NCI-H146 treated with DMSO at 0.1 percent for 48 hours (cell line): ENCODE measurements around the gene MCOLN1.
"Not testable (repeated sequence)": the region's sequence is repeated elsewhere in the genome, so short reads cannot be mapped to it uniquely, and the experiment has no call there.

Experiments
- DNase-seq: peaks from one replicate; lab custom pipeline; 2025; ENCODE audit not compliant: unreplicated experiment; lab: John Stamatoyannopoulos, UW

Gene MCOLN1

DNA sequence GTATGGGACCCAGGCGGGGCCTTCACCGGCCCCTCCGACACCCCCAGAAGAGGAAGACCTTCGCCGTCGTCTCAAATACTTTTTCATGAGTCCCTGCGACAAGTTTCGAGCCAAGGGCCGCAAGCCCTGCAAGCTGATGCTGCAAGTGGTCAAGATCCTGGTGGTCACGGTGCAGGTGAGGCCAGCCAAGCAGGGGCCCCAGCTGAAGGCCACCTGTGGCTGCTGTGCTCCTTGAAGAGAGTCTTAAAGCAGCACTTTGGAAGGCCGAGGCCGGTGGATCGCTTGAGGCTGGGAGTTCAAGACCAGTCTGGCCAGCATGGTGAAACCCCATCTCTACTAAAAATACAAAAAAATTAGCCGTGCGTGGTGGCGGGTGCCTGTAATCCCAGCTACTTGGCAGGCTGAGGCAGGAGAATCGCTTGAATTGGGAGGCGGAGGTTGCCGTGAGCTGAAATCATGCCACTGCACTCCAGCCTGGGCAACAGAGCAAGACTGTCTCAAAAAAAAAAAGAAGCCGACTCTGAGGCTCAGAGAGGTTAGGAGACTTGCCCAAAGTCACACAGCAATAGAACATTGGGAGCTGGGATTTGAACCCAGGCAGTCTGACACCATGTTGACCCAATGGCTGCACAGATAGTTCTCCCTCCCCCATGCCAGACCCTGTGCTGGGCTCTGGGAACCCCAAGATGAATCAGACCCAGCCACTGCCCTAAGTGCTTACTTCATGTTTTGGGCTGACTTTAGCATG lies 2.7 kb downstream of the MCOLN1 start:
- no peak for DNase-seq

DNA sequence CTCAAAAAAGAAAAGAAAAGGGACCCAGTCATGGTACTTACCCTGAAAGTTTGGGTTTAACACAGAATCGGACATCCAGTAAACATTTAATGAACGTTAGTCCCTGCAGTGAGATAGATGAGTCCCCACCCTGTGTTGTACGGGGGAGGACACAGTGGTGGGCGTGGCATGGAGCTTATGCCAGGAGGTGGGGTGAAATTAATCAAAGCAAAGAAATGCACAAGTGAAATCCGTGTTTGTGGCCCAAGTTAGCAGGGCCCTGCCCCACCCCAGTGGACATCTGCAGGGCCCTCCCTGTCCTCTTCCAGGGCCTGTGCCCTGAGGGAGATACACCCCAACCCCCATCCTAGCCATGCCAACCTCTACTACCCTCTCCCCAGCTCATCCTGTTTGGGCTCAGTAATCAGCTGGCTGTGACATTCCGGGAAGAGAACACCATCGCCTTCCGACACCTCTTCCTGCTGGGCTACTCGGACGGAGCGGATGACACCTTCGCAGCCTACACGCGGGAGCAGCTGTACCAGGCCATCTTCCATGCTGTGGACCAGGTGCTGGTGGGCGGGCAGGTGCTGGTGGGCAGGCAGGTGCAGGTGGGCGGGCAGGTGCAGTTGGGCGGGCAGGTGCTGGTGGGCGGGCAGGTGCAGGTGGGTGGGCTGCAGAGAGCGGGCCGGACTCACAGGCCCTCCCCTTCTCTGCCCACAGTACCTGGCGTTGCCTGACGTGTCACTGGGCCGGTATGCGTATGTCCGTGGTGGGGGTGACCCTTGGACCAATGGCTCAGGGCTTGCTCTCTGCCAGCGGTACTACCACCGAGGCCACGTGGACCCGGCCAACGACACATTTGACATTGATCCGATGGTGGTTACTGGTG lies 3.9 kb downstream of the MCOLN1 start:
- no peak for DNase-seq

DNA sequence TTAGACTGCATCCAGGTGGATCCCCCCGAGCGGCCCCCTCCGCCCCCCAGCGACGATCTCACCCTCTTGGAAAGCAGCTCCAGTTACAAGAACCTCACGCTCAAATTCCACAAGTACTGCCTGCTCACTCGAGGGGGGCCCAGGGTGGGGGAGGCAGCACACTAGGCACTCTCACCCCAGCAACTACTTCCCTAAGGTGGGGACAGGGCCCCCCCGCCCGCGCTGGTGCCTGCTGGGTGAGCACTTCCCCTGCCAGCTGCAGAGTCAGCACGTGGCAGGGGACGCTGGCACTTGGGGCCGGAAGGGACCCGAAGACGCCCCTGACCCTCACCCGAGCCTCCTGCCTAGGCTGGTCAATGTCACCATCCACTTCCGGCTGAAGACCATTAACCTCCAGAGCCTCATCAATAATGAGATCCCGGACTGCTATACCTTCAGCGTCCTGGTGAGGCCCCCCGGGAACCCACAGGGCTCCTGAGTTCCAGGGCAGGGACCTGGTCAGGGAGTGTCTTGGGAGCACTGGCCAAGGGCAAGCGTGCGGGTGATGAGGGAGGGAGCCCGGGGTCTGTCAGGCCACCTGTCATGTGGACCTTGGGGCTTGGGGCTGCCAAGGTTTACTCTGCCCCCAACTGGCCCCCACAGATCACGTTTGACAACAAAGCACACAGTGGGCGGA lies 5.2 kb downstream of the MCOLN1 start:
- DNase-seq: no peak

DNA sequence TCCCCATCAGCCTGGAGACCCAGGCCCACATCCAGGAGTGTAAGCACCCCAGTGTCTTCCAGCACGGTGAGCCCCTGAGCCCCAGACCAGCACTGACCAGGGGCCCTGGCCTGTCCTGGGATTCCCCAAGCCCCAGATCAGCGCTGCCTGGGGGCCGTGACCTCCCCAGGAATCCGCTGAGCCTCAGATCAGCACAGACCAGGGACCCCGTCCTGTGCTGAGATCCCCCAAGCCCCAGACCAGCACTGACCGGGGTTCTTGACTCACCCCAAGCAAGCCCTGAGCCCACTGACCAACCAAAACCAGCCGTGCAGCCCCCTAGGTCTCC lies 5.7 kb downstream of the MCOLN1 start:
- DNase-seq: no peak

DNA sequence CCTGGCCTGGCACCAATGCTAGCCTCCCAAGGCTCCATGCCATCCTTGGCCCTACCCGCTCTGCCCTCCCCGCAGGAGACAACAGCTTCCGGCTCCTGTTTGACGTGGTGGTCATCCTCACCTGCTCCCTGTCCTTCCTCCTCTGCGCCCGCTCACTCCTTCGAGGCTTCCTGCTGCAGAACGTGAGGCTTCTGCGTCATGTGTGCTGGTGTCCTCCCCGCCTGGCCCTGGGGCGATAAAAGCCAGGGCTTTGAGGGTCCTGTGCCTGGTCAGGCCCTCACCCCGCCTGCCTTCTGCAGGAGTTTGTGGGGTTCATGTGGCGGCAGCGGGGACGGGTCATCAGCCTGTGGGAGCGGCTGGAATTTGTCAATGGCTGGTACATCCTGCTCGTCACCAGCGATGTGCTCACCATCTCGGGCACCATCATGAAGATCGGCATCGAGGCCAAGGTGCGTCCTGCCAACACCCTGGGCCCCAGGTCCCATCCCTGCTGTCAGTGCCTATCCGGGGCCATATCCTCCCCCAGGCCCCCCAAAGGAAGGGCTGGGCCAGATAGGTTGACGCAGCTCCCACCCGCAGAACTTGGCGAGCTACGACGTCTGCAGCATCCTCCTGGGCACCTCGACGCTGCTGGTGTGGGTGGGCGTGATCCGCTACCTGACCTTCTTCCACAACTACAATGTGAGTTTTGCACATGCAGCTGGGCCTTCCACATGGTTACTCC lies 6.3 kb downstream of the MCOLN1 start:
- DNase-seq: no peak

DNA sequence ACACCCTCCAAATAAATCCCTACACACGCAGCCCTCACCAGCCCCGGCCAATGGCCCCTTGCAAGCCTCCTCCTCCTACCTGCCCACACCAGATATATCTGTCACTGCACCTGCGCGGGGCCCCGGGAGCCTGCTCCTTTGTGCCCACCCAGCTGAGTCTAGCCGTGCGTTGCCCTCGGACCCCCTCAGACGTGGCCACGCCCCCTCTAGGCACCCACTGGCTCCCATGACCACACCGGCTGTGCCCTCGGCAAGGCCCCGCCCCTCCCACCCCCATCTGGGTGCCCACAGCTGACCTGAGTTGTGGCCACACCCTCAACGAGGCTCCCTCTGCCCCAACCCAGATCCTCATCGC lies 6.8 kb downstream of the MCOLN1 start:
- DNase-seq: no peak

DNA sequence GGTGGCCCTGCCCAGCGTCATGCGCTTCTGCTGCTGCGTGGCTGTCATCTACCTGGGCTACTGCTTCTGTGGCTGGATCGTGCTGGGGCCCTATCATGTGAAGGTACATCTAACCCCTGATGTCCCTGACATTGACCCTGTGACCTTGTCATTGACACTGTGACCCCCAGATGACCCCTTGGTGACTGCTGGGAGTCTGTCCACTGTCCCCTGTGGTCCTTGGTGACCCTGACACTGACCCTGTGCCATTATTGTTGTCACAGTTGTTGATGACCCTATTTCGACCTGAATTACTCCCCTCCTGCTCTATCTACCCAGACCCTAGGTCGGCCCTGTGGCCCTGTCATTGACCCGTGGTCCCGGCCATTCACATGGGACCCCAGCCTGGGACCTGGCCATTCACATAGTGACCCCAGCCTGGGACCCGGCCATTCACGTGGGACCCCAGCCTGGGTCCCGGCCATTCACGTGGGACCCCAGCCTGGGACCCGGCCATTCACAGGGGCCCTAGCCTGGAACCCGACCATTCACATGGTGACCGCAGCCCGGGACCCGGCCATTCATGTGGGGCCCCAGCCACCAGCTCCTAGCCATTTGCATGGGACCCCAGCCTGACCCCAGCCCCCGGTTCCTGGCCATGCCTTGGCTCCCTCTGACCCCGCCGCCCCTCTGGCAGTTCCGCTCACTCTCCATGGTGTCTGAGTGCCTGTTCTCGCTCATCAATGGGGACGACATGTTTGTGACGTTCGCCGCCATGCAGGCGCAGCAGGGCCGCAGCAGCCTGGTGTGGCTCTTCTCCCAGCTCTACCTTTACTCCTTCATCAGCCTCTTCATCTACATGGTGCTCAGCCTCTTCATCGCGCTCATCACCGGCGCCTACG lies 7.4 kb downstream of the MCOLN1 start:
- no peak for DNase-seq

DNA sequence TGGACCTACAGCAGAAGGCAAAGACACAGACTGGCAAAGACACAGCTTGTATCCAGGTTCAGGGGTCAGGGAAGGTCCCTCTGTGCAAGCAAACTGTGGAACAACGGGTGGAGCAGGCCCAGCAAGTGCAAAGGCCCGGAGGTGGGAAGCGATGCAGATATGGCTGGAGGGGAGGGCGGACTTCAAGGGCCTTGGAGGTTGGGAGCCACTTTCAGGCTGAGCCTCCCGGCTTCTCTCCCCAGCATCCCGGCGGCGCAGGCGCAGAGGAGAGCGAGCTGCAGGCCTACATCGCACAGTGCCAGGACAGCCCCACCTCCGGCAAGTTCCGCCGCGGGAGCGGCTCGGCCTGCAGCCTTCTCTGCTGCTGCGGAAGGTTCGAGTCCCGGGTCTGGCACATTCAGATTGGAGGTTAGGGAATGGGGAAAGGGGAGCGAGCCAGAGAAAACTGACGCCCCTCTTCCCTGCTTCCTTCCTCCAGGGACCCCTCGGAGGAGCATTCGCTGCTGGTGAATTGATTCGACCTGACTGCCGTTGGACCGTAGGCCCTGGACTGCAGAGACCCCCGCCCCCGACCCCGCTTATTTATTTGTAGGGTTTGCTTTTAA lies 11.0 kb downstream of the MCOLN1 start:
- no peak for DNase-seq

DNA sequence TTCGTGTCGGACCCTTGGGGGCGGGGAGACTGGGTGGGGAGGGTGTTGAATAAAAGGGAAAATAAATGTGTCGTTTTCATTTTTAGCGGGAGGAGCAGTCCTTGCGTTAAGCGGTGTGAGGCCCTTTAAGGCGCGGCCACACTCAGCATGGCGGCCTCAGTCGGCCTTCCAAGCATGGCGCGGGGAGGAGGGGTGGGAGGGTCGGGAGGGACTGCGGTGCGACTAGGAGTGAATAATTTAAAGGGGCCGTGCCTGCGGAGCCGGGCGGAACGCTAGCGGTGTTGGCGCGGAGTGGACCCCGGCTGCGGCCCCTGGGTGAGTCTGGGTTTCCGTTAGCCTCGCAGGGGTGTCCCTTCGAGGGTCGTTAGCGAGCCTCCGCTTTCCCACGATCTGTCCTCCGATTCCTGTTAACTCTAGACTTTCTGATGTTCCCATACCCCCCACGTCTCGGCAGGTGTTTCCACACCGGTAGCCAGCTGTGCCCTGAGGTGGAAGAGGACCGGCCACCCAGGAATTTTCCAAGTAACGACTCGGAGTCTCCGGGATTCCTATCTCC lies 11.6 kb downstream of the MCOLN1 start:
- DNase-seq: peak; percentile 35

DNA sequence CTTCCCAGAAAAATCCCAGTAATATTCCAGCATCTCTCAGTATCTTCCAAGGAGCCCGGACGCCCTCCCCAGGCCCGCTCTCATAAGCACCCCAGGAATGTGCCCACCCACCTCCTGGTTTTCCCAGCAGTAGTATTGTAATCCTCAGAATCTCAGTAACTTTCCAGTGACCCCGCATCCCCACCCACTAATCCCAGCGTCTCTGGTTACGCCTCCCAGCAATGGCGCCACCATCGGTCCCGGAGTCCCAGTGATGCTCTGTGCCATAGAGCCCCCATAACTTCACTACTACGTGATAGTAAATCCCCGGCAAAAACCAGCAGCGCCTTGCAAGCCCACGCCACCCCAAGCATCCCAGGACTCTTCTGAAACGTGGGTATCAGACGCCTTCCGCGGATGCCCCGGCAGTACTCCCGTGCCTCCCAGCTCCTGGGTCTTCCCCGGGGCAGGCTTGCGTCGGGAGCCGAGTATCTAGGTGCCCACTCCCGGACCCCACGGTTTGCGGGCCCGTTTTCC lies 12.2 kb downstream of the MCOLN1 start:
- DNase-seq: no peak

DNA sequence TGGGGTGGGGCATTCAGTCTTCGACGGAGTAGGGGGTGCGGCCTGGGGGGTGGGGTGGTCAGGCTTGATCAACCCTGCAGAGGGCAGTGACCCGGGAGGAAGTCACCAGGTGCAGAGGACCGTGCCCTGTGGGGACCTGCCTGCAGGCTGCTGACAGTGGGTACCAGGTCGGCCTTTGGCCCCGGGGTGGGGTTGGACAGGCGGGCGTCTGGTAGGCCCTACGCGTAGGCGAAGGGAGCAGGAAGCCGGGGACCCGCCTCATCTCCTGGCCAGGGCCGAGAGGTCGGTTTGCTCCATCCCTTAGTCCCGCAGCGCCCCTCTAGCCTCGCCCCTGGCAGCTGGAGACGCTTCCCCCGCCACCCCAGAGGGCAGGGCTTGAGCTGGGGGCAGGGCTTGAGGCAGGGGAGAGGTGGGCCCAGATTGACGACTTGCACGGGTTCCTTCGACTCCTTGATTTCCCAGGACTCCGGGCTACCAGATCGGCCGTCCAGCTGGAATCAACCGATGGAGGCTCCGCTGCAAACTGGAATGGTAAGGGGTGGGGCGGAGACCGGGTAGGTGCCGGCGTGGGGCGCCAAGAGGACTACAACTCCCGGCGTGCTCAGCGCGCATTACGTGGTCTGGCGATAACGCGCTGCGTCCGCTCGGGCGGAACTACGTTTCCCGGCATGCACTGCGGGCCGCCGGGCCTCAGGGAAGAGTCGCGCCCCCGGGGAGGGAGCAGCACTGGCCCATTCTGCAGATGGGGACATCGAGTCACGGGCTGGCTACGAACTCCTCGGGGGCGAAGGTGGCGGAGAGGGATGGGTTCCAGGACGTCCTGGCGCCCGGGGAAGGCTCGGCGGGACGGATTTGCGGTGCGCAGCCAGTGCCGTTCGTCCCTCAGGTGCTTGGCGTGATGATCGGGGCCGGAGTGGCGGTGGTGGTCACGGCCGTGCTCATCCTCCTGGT lies 12.9 kb downstream of the MCOLN1 start, which contains the start of gene PNPLA6:
PNPLA6 (plus strand) TSS at position 671 of the 951 bp plus-strand sequence; CDS start at position 743, 72 bp downstream.
- DNase-seq: peak; percentile 54

DNA sequence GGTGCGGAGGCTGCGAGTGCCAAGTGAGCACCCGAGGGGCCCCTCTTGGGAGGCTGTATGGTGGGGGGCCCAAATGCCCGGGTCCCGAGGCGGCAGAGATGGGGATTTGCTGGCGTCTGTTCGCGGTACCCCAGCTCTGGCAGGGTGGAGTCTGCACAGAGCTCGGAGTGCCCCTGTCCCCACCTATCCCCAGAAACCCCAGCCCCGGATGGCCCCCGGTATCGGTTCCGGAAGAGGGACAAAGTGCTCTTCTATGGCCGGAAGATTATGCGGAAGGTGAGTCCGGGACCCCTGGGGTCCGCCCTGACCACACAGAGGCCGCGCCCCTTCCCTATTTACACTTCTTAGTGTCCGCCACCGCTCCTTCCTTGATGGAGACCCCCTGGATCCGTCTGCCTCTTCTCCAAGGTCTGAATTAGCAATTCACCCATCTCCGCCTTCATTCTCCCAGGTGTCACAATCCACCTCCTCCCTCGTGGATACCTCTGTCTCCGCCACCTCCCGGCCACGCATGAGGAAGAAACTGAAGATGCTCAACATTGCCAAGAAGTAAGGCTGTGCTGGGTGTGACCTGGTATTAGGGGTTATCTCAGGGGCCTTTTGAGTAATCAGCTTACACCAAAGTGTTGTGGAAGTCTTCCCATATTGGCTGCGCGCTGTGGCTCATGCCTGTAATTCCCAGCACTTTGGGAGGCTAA lies 13.7 kb downstream of the MCOLN1 start:
- no peak for DNase-seq

DNA sequence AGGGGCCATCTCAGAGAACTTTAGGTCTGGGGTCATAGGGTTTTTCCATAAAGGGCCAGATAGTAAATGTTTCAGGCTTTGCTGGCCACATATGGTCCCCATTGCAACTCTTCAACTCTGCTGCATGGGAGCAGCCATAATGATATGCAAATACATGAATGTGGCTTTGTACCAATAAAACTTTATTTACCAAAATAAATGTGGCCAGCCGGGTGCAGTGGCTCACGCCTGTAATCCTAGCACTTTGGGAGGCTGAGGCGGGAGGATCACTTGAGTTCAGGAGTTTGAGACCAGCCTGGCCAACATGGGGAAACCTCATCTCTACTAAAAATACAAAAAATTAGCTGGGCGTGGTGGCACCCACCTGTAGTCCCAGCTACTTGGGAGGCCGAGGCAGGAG lies 16.6 kb downstream of the MCOLN1 start:
- not testable (repeated sequence) for DNase-seq

DNA sequence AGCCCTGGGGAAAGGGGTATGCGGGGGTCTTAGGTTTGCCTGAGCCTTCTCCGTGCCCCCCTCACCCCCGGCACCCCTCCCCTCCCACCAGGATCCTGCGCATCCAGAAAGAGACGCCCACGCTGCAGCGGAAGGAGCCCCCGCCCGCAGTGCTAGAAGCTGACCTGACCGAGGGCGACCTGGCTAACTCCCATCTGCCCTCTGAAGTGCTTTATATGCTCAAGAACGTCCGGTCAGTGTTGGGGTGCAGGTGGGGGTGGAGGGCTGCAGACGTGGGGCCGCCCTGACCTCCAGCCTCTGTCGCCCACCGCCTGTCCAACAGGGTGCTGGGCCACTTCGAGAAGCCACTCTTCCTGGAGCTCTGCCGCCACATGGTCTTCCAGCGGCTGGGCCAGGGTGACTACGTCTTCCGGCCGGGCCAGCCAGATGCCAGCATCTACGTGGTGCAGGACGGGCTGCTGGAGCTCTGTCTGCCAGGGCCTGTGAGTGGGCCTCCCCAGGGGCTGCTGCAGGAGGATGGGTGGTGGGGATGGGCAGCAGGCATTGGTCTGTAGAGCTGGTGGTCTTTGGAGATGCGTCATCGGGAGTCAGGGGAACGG lies 17.5 kb downstream of the MCOLN1 start:
- no peak for DNase-seq

DNA sequence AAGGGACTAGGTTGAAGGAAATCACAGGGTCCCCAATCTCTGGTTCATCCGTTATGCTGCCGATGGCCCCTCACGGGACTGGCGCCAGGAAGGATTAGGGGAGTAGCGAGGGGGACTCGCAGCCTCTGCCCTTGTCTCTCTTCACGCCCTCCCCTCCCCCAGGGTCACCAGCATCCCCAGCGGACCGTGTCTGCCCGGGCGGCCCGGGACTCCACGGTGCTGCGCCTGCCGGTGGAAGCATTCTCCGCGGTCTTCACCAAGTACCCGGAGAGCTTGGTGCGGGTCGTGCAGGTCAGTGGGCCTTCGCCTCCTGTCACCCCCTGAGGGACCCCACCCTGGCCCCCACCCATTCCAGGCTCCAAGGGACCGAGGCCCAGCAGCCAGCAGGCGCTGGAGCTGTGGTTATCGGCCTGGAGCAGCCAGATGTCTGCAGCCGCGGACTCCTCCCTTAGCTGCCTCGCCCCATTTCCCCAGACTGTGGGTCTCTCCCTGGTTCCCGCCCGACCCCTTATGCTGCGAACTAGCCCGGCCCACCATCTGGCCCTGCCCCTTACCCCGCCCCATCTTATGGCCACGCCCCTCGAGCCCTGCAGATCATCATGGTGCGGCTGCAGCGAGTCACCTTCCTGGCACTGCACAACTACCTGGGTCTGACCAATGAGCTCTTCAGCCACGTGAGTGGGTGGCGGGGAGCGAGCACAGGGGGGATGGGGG lies 18.5 kb downstream of the MCOLN1 start:
- no peak for DNase-seq

DNA sequence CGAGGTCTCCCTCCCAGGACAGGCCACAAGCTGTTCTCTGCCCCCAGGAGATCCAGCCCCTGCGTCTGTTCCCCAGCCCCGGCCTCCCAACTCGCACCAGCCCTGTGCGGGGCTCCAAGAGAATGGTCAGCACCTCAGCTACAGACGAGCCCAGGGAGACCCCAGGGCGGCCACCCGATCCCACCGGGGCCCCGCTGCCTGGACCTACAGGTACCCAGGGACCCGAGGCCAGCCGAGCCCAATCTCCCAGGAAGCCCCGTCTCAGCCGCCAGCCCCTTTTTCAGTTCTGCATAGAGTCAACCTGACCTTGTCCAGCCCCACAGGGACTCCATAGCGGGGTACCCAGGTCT lies 19.0 kb downstream of the MCOLN1 start:
- DNase-seq: no peak
